Progenitor cell of endocrine pancreas (in vitro differentiated cells): ENCODE results near the gene LRRC10B. TPM values are rescaled to one million over a fixed set of nuclear protein-coding genes. Genes with fewer than 3 reads are reported as not detected.

Experiments used
- DNase-seq: peaks from one replicate; pipeline ENCODE4 v3.0.0; 2021; ENCODE audit warnings: low spot score; ENCODE audit not compliant: unreplicated experiment
- H3K27ac Mint-ChIP-seq: 2 replicates; pipeline ENCODE4 v1.8.0; 2021; ENCODE audit warnings: mild to moderate bottlenecking, moderate library complexity, mixed read lengths
- H3K27me3 Mint-ChIP-seq: 2 replicates; pipeline ENCODE4 v1.8.0; 2021; ENCODE audit warnings: mixed read lengths
- H3K36me3 Mint-ChIP-seq: 2 replicates; pipeline ENCODE4 v1.8.0; 2022; ENCODE audit warnings: mixed read lengths; ENCODE audit not compliant: insufficient read depth
- H3K4me1 Mint-ChIP-seq: 2 replicates; pipeline ENCODE4 v1.8.0; 2021; ENCODE audit warnings: low read depth, mixed read lengths
- H3K4me3 Mint-ChIP-seq: 2 replicates; pipeline ENCODE4 v1.8.0; 2021; ENCODE audit warnings: low read depth, mild to moderate bottlenecking, moderate library complexity, mixed read lengths
- H3K9me3 Mint-ChIP-seq: 2 replicates; pipeline ENCODE4 v1.8.0; 2021; ENCODE audit warnings: low read depth, mixed read lengths
- total RNA-seq: library from RNA; stranded (reverse); gene quantifications from 2 replicates; pipeline ENCODE4 v1.2.1, GENCODE V29; 2021
- TF ChIP-seq, protein P1 (sequence below): fragments of 200-600 bp; sonication (generic); IDR thresholded peaks from one replicate; pipeline ENCODE4 v1.5.0; 2021; ENCODE audit warnings: antibody characterized with exemption, mild to moderate bottlenecking; ENCODE audit not compliant: unreplicated experiment

The LRRC10B gene
- total RNA-seq, 1 donor from 2014 or later: 2.0 TPM

DNA sequence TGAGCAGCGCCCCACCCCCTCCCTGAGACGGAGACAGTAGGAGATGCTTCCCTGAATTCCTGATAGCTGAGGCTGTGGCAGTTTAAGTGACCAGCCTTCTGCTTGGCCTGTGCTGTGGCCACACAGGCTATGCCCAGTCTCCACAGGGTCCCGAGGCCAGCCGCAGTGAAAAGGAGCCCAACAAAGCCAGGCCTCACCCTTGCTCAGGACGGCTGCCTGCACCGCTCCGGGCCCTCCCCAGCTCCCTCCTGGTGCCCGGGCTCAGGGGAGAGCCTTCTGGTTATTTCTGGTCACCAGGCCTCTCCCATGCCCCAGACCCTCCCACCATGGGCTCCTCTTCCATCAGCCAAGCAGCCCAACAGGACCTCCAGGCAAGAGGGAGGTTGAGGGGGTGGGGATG, 28.8 kb downstream of the LRRC10B start:
- Mint-ChIP-seq H3K27me3 (peaks cover 19% of the 10 kb centered on the region), H3K4me3 (no peak overlapping the region), H3K36me3 (no peaks in the 10 kb centered on the region), H3K4me1 (peaks cover 17% of the 10 kb centered on the region), H3K9me3 (no peaks in the 10 kb centered on the region), H3K27ac (no peak overlapping the region)
- no peak for DNase-seq
- TF ChIP-seq, protein P1, sequence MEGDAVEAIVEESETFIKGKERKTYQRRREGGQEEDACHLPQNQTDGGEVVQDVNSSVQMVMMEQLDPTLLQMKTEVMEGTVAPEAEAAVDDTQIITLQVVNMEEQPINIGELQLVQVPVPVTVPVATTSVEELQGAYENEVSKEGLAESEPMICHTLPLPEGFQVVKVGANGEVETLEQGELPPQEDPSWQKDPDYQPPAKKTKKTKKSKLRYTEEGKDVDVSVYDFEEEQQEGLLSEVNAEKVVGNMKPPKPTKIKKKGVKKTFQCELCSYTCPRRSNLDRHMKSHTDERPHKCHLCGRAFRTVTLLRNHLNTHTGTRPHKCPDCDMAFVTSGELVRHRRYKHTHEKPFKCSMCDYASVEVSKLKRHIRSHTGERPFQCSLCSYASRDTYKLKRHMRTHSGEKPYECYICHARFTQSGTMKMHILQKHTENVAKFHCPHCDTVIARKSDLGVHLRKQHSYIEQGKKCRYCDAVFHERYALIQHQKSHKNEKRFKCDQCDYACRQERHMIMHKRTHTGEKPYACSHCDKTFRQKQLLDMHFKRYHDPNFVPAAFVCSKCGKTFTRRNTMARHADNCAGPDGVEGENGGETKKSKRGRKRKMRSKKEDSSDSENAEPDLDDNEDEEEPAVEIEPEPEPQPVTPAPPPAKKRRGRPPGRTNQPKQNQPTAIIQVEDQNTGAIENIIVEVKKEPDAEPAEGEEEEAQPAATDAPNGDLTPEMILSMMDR: no peak

DNA sequence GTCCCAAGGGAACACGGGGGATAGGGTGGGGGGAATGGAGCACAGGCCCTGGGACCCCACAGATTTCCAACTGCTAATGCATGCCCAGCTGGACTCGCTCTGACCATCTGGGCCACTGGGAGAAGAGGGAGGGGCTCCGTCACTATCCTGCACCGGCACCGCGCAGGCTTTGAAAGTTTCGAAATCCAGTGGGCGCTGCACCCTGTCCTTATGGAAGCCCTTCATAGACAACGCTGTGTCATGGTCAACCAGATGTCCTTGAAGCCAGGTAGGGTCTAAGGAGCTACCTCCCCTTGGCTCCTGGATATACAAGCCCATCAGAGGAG, 30.1 kb downstream of the LRRC10B start:
- no peak overlapping the region for H3K4me3 Mint-ChIP-seq
- peaks cover 11% of the 10 kb centered on the region for H3K4me1 Mint-ChIP-seq
- H3K27me3 Mint-ChIP-seq: peaks cover 19% of the 10 kb centered on the region
- DNase-seq: no peak
- H3K27ac Mint-ChIP-seq: no peak overlapping the region
- no peaks in the 10 kb centered on the region for H3K9me3 Mint-ChIP-seq
- TF ChIP-seq, protein P1: no peak
- no peaks in the 10 kb centered on the region for H3K36me3 Mint-ChIP-seq

DNA sequence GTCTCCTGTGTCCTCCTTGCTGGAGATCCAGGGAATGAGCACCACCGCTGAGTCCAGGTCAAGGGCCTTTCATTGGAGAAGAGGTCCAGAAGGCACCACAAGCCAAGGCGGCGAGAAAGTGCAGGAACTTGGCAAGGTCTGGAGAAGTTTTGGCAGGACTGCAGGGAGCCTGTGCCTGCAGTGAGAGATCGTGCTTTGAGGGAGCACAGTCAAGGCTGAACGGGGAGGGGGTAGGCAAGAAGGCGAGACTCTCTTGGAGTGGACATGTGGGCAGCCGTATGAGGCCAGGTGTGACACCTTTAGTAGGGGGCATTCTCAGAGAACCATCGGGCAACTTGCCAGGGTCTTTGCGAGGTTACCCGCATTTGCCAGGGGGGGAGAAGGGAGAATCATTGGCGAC, 30.5 kb downstream of the LRRC10B start:
- peaks cover 19% of the 10 kb centered on the region for H3K27me3 Mint-ChIP-seq
- no peak for DNase-seq
- H3K4me3 Mint-ChIP-seq: no peak overlapping the region
- TF ChIP-seq, protein P1: no peak
- no peaks in the 10 kb centered on the region for H3K36me3 Mint-ChIP-seq
- H3K9me3 Mint-ChIP-seq: no peaks in the 10 kb centered on the region
- peaks cover 11% of the 10 kb centered on the region for H3K4me1 Mint-ChIP-seq
- no peak overlapping the region for H3K27ac Mint-ChIP-seq

DNA sequence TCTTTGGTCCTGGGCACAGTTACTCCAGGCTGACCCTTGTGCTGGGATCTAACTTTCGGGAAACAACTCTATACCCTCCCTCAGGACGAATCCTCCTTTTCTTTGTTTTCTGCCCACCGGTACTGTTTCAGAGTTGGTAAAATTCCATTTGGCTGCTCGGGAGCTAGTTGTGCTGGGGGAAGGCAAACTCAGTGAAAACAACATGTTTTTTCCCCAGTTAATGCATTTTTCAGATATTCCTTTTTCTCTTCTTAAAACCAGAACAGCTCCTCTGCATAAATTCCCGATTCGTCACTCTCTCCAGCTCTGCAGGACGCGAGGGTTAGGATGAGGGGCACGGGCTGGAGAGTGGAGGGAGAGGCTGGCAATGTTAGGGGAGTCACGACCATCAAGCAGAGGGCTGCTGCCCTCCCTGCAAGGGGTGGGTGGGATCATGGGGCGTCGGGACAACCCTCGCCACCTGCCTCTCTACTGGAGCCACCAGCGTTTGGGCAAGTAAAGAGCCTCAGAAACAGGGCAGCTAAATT, 31.3 kb downstream of the LRRC10B start:
- TF ChIP-seq, protein P1: no peak
- peaks cover 17% of the 10 kb centered on the region for H3K27me3 Mint-ChIP-seq
- no peaks in the 10 kb centered on the region for H3K36me3 Mint-ChIP-seq
- peaks cover 10% of the 10 kb centered on the region for H3K4me1 Mint-ChIP-seq
- no peak for DNase-seq
- no peak overlapping the region for H3K4me3 Mint-ChIP-seq
- no peaks in the 10 kb centered on the region for H3K9me3 Mint-ChIP-seq
- H3K27ac Mint-ChIP-seq: no peak overlapping the region

DNA sequence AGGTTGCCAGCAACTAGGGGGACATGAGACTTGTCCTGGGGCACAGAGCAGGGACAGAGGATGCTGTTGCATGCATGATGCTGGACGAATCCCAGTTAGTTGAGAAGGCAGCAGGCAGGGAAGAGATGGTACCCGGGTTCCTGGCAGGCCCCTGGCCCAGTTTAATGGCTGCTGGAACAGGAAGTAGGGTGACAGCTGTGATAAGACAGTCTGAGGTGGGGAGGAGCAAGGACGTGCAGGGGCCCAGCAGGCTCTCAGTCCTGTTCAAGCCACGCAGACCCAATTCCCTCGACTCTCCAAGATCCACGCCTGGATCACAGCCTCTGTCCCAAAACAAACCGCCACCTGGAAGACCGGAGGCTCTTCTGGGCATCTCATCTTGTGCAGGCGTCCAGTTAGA, 32.0 kb downstream of the LRRC10B start:
- peaks cover 13% of the 10 kb centered on the region for H3K27me3 Mint-ChIP-seq
- H3K4me3 Mint-ChIP-seq: no peak overlapping the region
- no peak for DNase-seq
- no peak overlapping the region for H3K27ac Mint-ChIP-seq
- TF ChIP-seq, protein P1: no peak
- peaks cover 9% of the 10 kb centered on the region for H3K4me1 Mint-ChIP-seq
- no peaks in the 10 kb centered on the region for H3K36me3 Mint-ChIP-seq
- no peaks in the 10 kb centered on the region for H3K9me3 Mint-ChIP-seq
